Activated naive CD4-positive, alpha-beta T cell treated with anti-CD3 and anti-CD28 coated beads, Interleukin-2, amount 50 U/mL, for 16 hours (primary cell): Measurements from ENCODE around the gene SKOR1.

Experiments
- DNase-seq: peaks from one replicate; pipeline ENCODE4 v3.0.0-alpha.2; 2020

Gene SKOR1

GRCh38 chr15:67824976-67825880 is at the start of gene SKOR1:
TSS of gene SKOR1 (plus strand) at chr15:67825509. CDS start at chr15:67825603, 94 bp downstream.
- peak; percentile 31 for DNase-seq

GRCh38 chr15:67775998-67776397 is 49.3 kb upstream of the SKOR1 start:
- no peak for DNase-seq

GRCh38 chr15:67776600-67776999 is 48.7 kb upstream of the SKOR1 start:
- DNase-seq: no peak

- DNase-seq: no peak
Measured at GRCh38 chr15:67777071-67777470, 48.2 kb upstream of the SKOR1 start.

- no peak for DNase-seq
Measured at GRCh38 chr15:67777773-67778172, 47.5 kb upstream of the SKOR1 start.

- no peak for DNase-seq
Measured at GRCh38 chr15:67778968-67779548, 46.3 kb upstream of the SKOR1 start.

GRCh38 chr15:67779549-67780111 is 45.7 kb upstream of the SKOR1 start:
- no peak for DNase-seq

GRCh38 chr15:67781061-67781460 is 44.2 kb upstream of the SKOR1 start:
- DNase-seq: no peak

GRCh38 chr15:67781907-67782690 is 43.2 kb upstream of the SKOR1 start:
- no peak for DNase-seq

GRCh38 chr15:67782691-67782991 is 42.7 kb upstream of the SKOR1 start:
- no peak for DNase-seq

- peak; percentile 28 for DNase-seq
Measured at GRCh38 chr15:67783303-67783702, 42.0 kb upstream of the SKOR1 start.

- no peak for DNase-seq
Measured at GRCh38 chr15:67784090-67784781, 41.1 kb upstream of the SKOR1 start.

- DNase-seq: no peak
Measured at GRCh38 chr15:67784856-67785430, 40.4 kb upstream of the SKOR1 start.

GRCh38 chr15:67785431-67785830 is 39.9 kb upstream of the SKOR1 start:
- DNase-seq: no peak

GRCh38 chr15:67786646-67787045 is 38.7 kb upstream of the SKOR1 start:
- DNase-seq: no peak

- no peak for DNase-seq
Measured at GRCh38 chr15:67788986-67789385, 36.3 kb upstream of the SKOR1 start.

GRCh38 chr15:67790610-67791319 is 34.5 kb upstream of the SKOR1 start:
- no peak for DNase-seq

GRCh38 chr15:67792250-67792942 is 32.9 kb upstream of the SKOR1 start:
- no peak for DNase-seq

- DNase-seq: peak; percentile 60
Measured at GRCh38 chr15:67794832-67795574, 30.3 kb upstream of the SKOR1 start.
